BJ (cell line): ENCODE results near the gene RBP3. TPM values are rescaled to one million over a fixed set of nuclear protein-coding genes. Genes with fewer than 3 reads are reported as not detected.

Experiments used
- CTCF ChIA-PET: fragments of 350-600 bp; formaldehyde crosslinking; extraction: SDS; loops from one replicate; lab custom pipeline; 2021; ENCODE audit warnings: antibody characterized with exemption, inconsistent platforms; lab: Yijun Ruan, JAX
- POLR2A ChIA-PET: fragments of 300-600 bp; sonication (Branson Sonifier 250); formaldehyde crosslinking; extraction: SDS; loops from one replicate; lab custom pipeline; 2021; ENCODE audit warnings: antibody characterized with exemption; lab: Charles Lee
- DNase-seq: peaks from one replicate; pipeline ENCODE4 v3.0.0-alpha.2; 2011; ENCODE audit warnings: low read depth
- H3K27me3 ChIP-seq: 2 replicates; pipeline ENCODE4 v1.6.0; 2011; ENCODE audit warnings: low read length; ENCODE audit not compliant: control insufficient read depth, insufficient read depth
- H3K36me3 ChIP-seq: 2 replicates; pipeline ENCODE4 v1.5.1; 2011; ENCODE audit warnings: low read length; ENCODE audit not compliant: control insufficient read depth, insufficient read depth
- H3K4me3 ChIP-seq: 2 replicates; pipeline ENCODE4 v1.5.1; 2011; ENCODE audit warnings: low read depth, mild to moderate bottlenecking, control low read depth, low read length
- polyA plus RNA-seq: library from polyadenylated mRNA; depleted of rRNA; stranded (reverse); fragments of >200 nt; gene quantifications from 2 replicates; pipeline ENCODE4 v1.2.3, GENCODE V29; 2011
- TF ChIP-seq, protein P1 (sequence below): IDR thresholded peaks from 2 replicates; pipeline ENCODE4 v1.5.1; 2011; ENCODE audit warnings: low read depth, mild to moderate bottlenecking, control low read depth, inconsistent platforms, low read length, moderate library complexity; ENCODE audit not compliant: insufficient read depth

Gene RBP3
- polyA plus RNA-seq, 1 experiment, result not detected

DNA sequence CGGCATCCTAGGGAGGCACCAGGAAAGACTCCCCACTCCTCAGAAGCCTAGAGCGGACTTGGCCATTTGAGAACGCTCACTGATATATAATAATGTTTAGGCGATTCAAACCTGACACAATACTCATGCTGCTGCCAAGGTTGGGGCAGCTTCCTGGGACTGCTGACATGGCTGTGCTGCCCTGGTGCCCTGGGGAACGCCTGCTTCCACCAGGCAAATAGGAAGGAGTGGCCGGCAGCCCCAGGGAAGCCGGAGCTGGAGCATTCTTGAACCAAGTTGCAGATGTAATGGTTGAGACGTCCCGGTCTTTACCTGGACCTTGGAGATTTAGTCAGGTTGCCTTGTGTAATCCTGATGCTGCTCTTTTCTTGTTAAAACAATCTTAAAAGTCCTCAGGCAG lies 39.4 kb upstream of the RBP3 start:
- Histone ChIP-seq H3K27me3 (peaks cover 1% of the 10 kb centered on the region; the same call in 1 of the 2 replicates), H3K36me3 (no peaks in the 10 kb centered on the region), H3K4me3 (no peak overlapping the region)
- POLR2A ChIA-PET, result no interaction called here
- DNase-seq, result no peak
- CTCF ChIA-PET, result interaction anchor here (1.7 to 9.7 kb wide), 3 partner anchors 264 to 314 kb away, joined by 5 to 215 read pairs (median 9); no protein-coding TSS in a partner anchor
- TF ChIP-seq, protein P1, sequence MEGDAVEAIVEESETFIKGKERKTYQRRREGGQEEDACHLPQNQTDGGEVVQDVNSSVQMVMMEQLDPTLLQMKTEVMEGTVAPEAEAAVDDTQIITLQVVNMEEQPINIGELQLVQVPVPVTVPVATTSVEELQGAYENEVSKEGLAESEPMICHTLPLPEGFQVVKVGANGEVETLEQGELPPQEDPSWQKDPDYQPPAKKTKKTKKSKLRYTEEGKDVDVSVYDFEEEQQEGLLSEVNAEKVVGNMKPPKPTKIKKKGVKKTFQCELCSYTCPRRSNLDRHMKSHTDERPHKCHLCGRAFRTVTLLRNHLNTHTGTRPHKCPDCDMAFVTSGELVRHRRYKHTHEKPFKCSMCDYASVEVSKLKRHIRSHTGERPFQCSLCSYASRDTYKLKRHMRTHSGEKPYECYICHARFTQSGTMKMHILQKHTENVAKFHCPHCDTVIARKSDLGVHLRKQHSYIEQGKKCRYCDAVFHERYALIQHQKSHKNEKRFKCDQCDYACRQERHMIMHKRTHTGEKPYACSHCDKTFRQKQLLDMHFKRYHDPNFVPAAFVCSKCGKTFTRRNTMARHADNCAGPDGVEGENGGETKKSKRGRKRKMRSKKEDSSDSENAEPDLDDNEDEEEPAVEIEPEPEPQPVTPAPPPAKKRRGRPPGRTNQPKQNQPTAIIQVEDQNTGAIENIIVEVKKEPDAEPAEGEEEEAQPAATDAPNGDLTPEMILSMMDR, result no peak

DNA sequence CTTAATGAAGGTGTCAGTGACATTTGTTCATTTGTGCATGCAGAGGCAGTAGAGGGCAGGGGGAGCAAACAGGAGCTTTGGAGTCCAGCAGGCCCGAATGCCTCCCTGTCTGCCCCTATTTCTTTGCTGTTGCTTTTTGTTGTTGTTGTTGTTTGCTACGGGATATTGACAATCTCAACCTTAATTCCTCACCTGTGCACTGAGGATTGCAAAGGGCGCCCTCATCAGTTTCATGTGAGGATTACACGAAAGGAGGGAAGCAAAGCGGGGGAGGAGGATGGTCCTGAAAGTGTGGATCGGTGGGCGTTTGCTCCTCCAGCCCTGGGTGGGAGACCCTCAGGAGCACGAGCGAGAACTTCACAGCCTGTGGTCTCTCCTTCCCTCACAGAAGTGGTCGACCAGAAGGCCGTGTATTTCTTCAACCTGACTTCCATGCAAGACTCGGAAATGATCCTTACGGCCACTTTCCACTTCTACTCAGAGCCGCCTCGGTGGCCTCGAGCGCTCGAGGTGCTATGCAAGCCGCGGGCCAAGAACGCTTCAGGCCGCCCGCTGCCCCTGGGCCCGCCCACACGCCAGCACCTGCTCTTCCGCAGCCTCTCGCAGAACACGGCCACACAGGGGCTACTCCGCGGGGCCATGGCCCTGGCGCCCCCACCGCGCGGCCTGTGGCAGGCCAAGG lies 38.6 kb upstream of the RBP3 start:
- CTCF ChIA-PET, result interaction anchor here (2.1 to 9.7 kb wide), 2 partner anchors 264 to 315 kb away, joined by 5 to 215 read pairs; no protein-coding TSS in a partner anchor
- TF ChIP-seq, protein P1, result peak; percentile 27; the same call in 1 of the 2 replicates
- no peak for DNase-seq
- peaks cover 1% of the 10 kb centered on the region; the same call in 1 of the 2 replicates for H3K27me3 ChIP-seq
- no peaks in the 10 kb centered on the region for H3K36me3 ChIP-seq
- no peak overlapping the region for H3K4me3 ChIP-seq
- POLR2A ChIA-PET, result no interaction called here

DNA sequence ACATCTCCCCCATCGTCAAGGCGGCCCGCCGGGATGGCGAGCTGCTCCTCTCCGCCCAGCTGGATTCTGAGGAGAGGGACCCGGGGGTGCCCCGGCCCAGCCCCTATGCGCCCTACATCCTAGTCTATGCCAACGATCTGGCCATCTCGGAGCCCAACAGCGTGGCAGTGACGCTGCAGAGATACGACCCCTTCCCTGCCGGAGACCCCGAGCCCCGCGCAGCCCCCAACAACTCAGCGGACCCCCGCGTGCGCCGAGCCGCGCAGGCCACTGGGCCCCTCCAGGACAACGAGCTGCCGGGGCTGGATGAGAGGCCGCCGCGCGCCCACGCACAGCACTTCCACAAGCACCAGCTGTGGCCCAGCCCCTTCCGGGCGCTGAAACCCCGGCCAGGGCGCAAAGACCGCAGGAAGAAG lies 38.1 kb upstream of the RBP3 start:
- DNase-seq, result no peak
- ChIA-PET CTCF (interaction anchor here (2.1 to 9.7 kb wide), 2 partner anchors 265 to 315 kb away, joined by 5 to 215 read pairs; no protein-coding TSS in a partner anchor), POLR2A (no interaction called here)
- H3K4me3 ChIP-seq, result no peak overlapping the region
- H3K27me3 ChIP-seq, result peaks cover 1% of the 10 kb centered on the region; the same call in 1 of the 2 replicates
- TF ChIP-seq, protein P1, result no peak
- H3K36me3 ChIP-seq, result no peaks in the 10 kb centered on the region

DNA sequence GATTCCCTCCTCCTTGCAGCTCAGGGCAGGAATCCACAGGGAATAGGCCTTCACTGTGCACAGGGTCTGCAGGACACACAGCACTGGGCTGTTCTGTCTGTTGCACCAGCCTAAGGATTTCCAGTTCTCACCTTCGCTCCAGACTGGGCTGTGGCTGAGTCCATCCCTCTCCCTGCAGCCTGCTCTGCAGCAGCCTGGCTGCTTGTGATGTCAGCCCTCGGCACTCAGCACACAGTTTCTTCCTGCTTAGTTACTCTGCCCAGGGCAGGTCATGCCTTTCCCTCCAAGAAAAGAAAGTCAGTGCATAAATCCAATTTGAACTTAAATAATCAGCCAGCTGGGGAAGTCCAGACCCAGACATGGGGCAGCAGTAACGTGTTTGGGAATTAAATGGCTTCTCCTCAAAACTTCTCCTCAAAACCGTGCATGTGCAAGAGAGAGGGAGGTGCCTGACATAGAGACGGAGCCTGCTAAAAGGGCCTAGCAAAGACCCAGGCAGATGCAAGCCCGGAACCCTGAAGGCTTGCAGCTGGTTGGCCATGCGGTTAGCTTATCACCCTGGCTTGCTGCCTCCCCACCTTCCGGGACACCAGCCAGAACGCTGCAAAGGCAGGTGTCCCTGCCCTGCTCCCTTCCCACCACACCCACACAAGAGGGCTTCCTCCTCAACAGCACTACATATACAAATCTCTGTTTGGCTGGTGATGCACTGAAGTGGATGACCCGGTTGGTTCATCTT lies 36.8 kb upstream of the RBP3 start:
- CTCF ChIA-PET, result interaction anchor here (0.7 to 9.7 kb wide), 33 partner anchors 8 to 317 kb away, joined by 3 to 215 read pairs (median 5); partner anchors contain the start of gene GDF10
- Histone ChIP-seq H3K4me3 (no peak overlapping the region), H3K36me3 (no peaks in the 10 kb centered on the region), H3K27me3 (peaks cover 1% of the 10 kb centered on the region; the same call in 1 of the 2 replicates)
- DNase-seq, result no peak
- TF ChIP-seq, protein P1, result no peak
- POLR2A ChIA-PET, result no interaction called here
